DMS79 treated with DMSO at 0.1 percent for 48 hours (cell line): ENCODE results near the gene KRT6C.
"Not testable (repeated sequence)": the region's sequence is repeated elsewhere in the genome, so short reads cannot be mapped to it uniquely, and the experiment has no call there.

Source experiments
- DNase-seq: peaks from one replicate; lab custom pipeline; 2025; lab: John Stamatoyannopoulos, UW

KRT6C gene

GRCh38 chr12:52499806-52500560 lies 26.4 kb upstream of the KRT6C start:
- no peak for DNase-seq

GRCh38 chr12:52498946-52499345 lies 25.3 kb upstream of the KRT6C start:
- DNase-seq: no peak

GRCh38 chr12:52497975-52498374 lies 24.4 kb upstream of the KRT6C start:
- DNase-seq: no peak

- DNase-seq: no peak
Observed at GRCh38 chr12:52496590-52497071, 23.0 kb upstream of the KRT6C start.

GRCh38 chr12:52496054-52496453 lies 22.4 kb upstream of the KRT6C start:
- no peak for DNase-seq

- peak; percentile 64 for DNase-seq
Observed at GRCh38 chr12:52495389-52495788, 21.8 kb upstream of the KRT6C start.

- DNase-seq: no peak
Observed at GRCh38 chr12:52494518-52494917, 20.9 kb upstream of the KRT6C start.

- DNase-seq: no peak
Observed at GRCh38 chr12:52494100-52494499, 20.5 kb upstream of the KRT6C start.

- DNase-seq: no peak
Observed at GRCh38 chr12:52493172-52493571, 19.6 kb upstream of the KRT6C start, which contains the start of gene KRT6A. TSS of gene KRT6A (minus strand) at chr12:52493257. CDS start at chr12:52493188, 69 bp downstream.

GRCh38 chr12:52492405-52492804 lies 18.8 kb upstream of the KRT6C start:
- not testable (repeated sequence) for DNase-seq

GRCh38 chr12:52491495-52491894 lies 17.9 kb upstream of the KRT6C start:
- not testable (repeated sequence) for DNase-seq

GRCh38 chr12:52488736-52489135 lies 15.1 kb upstream of the KRT6C start:
- no peak for DNase-seq

GRCh38 chr12:52487744-52488443 lies 14.3 kb upstream of the KRT6C start:
- DNase-seq: not testable (repeated sequence)

- DNase-seq: no peak
Observed at GRCh38 chr12:52487211-52487610, 13.6 kb upstream of the KRT6C start.

- no peak for DNase-seq
Observed at GRCh38 chr12:52486166-52487105, 12.8 kb upstream of the KRT6C start.

- no peak for DNase-seq
Observed at GRCh38 chr12:52480073-52480472, 6.5 kb upstream of the KRT6C start.

- no peak for DNase-seq
Observed at GRCh38 chr12:52477651-52478050, 4.0 kb upstream of the KRT6C start.

- no peak for DNase-seq
Observed at GRCh38 chr12:52474212-52474611, 607 bp upstream of the KRT6C start.

- DNase-seq: no peak
Observed at GRCh38 chr12:52469853-52470252, 3.8 kb downstream of the KRT6C start.

GRCh38 chr12:52464897-52465296 lies 8.7 kb downstream of the KRT6C start:
- DNase-seq: no peak

- DNase-seq: no peak
Observed at GRCh38 chr12:52461693-52462092, 11.9 kb downstream of the KRT6C start.

- no peak for DNase-seq
Observed at GRCh38 chr12:52458861-52459260, 14.7 kb downstream of the KRT6C start.
